Keratinocyte (primary cell): ENCODE results near the gene KLHL6. TPM values are rescaled to one million over a fixed set of nuclear protein-coding genes. Genes with fewer than 3 reads are reported as not detected.
"Not testable (repeated sequence)": the region's sequence is repeated elsewhere in the genome, so short reads cannot be mapped to it uniquely, and the experiment has no call there.

Experiments used
- DNase-seq: peaks from one replicate; pipeline ENCODE4 v3.0.0-alpha.2; 2011; ENCODE audit warnings: low read depth, missing footprints, low spot score
- FAIRE-seq: peaks from 2 replicates; lab custom pipeline; 2011; peaks lifted over from hg19 to GRCh38; lab: Jason Lieb, UNC
- H2AFZ ChIP-seq: 2 replicates; pipeline ENCODE4 v1.6.0; 2012; ENCODE audit warnings: low read length, control low read depth, inconsistent platforms; ENCODE audit not compliant: control insufficient read depth
- H3K27ac ChIP-seq: 2 replicates; pipeline ENCODE4 v1.5.1; 2011; ENCODE audit warnings: low read length; ENCODE audit not compliant: control insufficient read depth, insufficient read depth
- H3K27me3 ChIP-seq: 3 replicates; pipeline ENCODE4 v1.6.0; 2011; ENCODE audit warnings: low read length; ENCODE audit not compliant: control insufficient read depth, insufficient read depth; ENCODE audit errors: extremely low read depth
- H3K36me3 ChIP-seq, 2 experiments: 2 replicates in 1 of 2; 3 replicates in 1 of 2; pipeline ENCODE4 v1.5.1; 2011; ENCODE audit warnings: low read length in 2 of 2, mild to moderate bottlenecking in 1 of 2; ENCODE audit not compliant: control insufficient read depth in 2 of 2, insufficient read depth in 2 of 2; ENCODE audit errors: extremely low read depth in 1 of 2
- H3K4me1 ChIP-seq: 3 replicates; pipeline ENCODE4 v1.5.1; 2011; ENCODE audit warnings: low read length; ENCODE audit not compliant: control insufficient read depth, insufficient read depth; ENCODE audit errors: extremely low read depth
- H3K4me2 ChIP-seq: 3 replicates; pipeline ENCODE4 v1.6.0; 2011; ENCODE audit warnings: low read depth, low read length; ENCODE audit not compliant: control insufficient read depth, insufficient read depth; ENCODE audit errors: extremely low read depth
- H3K4me3 ChIP-seq, 3 experiments: fragments of 200-600 bp in 1 of 3; sonication (generic) in 1 of 3; 2 replicates in 2 of 3; 3 replicates in 1 of 3; pipeline ENCODE4 v1.5.1; 2011 to 2016; ENCODE audit warnings: low read length in 3 of 3, mild to moderate bottlenecking in 3 of 3, control low read depth in 2 of 3, inconsistent platforms in 1 of 3, low read depth in 1 of 3, mixed read lengths in 1 of 3, mixed run types in 1 of 3, moderate library complexity in 1 of 3; ENCODE audit not compliant: control insufficient read depth in 2 of 3, insufficient read depth in 2 of 3; ENCODE audit errors: extremely low read depth in 1 of 3
- H3K79me2 ChIP-seq: 2 replicates; pipeline ENCODE4 v1.6.0; 2012; ENCODE audit warnings: low read length; ENCODE audit not compliant: control insufficient read depth, insufficient read depth
- H3K9ac ChIP-seq: 3 replicates; pipeline ENCODE4 v1.6.0; 2011; ENCODE audit warnings: low read length; ENCODE audit not compliant: control insufficient read depth, insufficient read depth; ENCODE audit errors: extremely low read depth
- H3K9me1 ChIP-seq: 3 replicates; pipeline ENCODE4 v1.6.0; 2011; ENCODE audit warnings: low read length; ENCODE audit not compliant: control insufficient read depth, insufficient read depth; ENCODE audit errors: extremely low read depth
- H3K9me3 ChIP-seq: 2 replicates; pipeline ENCODE4 v1.5.1; 2012; ENCODE audit warnings: low read depth, low read length; ENCODE audit not compliant: control insufficient read depth
- H4K20me1 ChIP-seq: 3 replicates; pipeline ENCODE4 v1.6.0; 2011; ENCODE audit warnings: low read length; ENCODE audit not compliant: control insufficient read depth, insufficient read depth; ENCODE audit errors: extremely low read depth
- CTCF ChIP-seq, 3 experiments: IDR thresholded peaks in 1 of 3; conservative IDR thresholded peaks in 1 of 3; optimal IDR thresholded peaks in 1 of 3; 2 replicates in 2 of 3; 3 replicates in 1 of 3; pipeline versions ENCODE3 to v1.5.1; 2011; ENCODE audit warnings: low read length in 3 of 3, mild to moderate bottlenecking in 3 of 3, moderate library complexity in 2 of 3, control low read depth in 1 of 3, inconsistent platforms in 1 of 3; ENCODE audit not compliant: insufficient read depth in 2 of 3; ENCODE audit errors: extremely low read depth in 1 of 3
- EZH2 ChIP-seq: IDR thresholded peaks from one replicate; pipeline ENCODE4 v1.6.1; 2012; ENCODE audit warnings: inconsistent platforms, mild to moderate bottlenecking, low read length, moderate library complexity
- dilution Hi-C: fragments of 300-500 bp; cut with MboI; formaldehyde crosslinking; loops from one replicate; pipeline ENCODE4 v1.7.0; 2020; ENCODE audit warnings: low sequenced_read_pairs; ENCODE audit not compliant: extremely low pct_ligation_motif_present
- polyA plus RNA-seq, 5 experiments: library from polyadenylated mRNA; depleted of rRNA in 3 of 5; stranded (reverse) in 3 of 5; stranded (forward) in 1 of 5; unstranded in 1 of 5; fragments of >200 nt; gene quantifications; 1 replicate in 1 of 5; 2 replicates in 3 of 5; 3 replicates in 1 of 5; pipeline versions ENCODE4 v1.2.1 to v1.2.3, GENCODE V29; 2011 to 2012; ENCODE audit warnings: missing spikeins in 2 of 5, low read depth in 1 of 5, low replicate concordance in 1 of 5

KLHL6 gene
- polyA plus RNA-seq, 1 donor (not counting 4 experiments of a cell fraction or from before 2014, with no cell fraction given), result 0.10 TPM

GRCh38 chr3:183576487-183577107 is 21.1 kb upstream of the KLHL6 start:
- no peaks in the 10 kb centered on the region for H3K79me2 ChIP-seq
- H2AFZ ChIP-seq, result no peak overlapping the region
- H3K9me1 ChIP-seq, result no peaks in the 10 kb centered on the region
- H3K4me3 ChIP-seq, result no peak overlapping the region
- H3K27ac ChIP-seq, result no peak overlapping the region
- TF ChIP-seq CTCF (optimal IDR thresholded peaks at IDR 0.05 in 1 of 3, IDR thresholded peaks at IDR 0.05 in 1 of 3, conservative IDR thresholded peaks at IDR 0.05 in 1 of 3; ENCODE audit: extremely low read depth in 1 of 3, insufficient read depth in 2 of 3, low read length in 3 of 3) (no peak), EZH2 (no peak)
- H3K36me3 ChIP-seq, result no peaks in the 10 kb centered on the region
- H3K9ac ChIP-seq, result no peak overlapping the region
- DNase-seq (no peak), FAIRE-seq (no peak)
- H3K4me1 ChIP-seq, result no peaks in the 10 kb centered on the region
- no peaks in the 10 kb centered on the region for H3K9me3 ChIP-seq
- peaks cover 8% of the 10 kb centered on the region for H3K27me3 ChIP-seq
- dilution Hi-C loops, result no loop called here
- H4K20me1 ChIP-seq, result no peaks in the 10 kb centered on the region
- H3K4me2 ChIP-seq, result no peak overlapping the region

GRCh38 chr3:183572935-183573334 is 17.4 kb upstream of the KLHL6 start:
- Histone ChIP-seq H3K79me2 (no peaks in the 10 kb centered on the region), H3K27ac (no peak overlapping the region), H3K9ac (no peak overlapping the region), H3K9me3 (no peaks in the 10 kb centered on the region), H3K36me3 (no peaks in the 10 kb centered on the region), H3K4me2 (no peak overlapping the region), H3K4me3 (no peak overlapping the region), H3K27me3 (peaks cover 4% of the 10 kb centered on the region), H2AFZ (no peak overlapping the region), H3K9me1 (no peaks in the 10 kb centered on the region), H3K4me1 (no peaks in the 10 kb centered on the region), H4K20me1 (no peaks in the 10 kb centered on the region)
- DNase-seq (no peak), FAIRE-seq (no peak)
- dilution Hi-C loops, result no loop called here
- TF ChIP-seq CTCF (optimal IDR thresholded peaks at IDR 0.05 in 1 of 3, IDR thresholded peaks at IDR 0.05 in 1 of 3, conservative IDR thresholded peaks at IDR 0.05 in 1 of 3; ENCODE audit: extremely low read depth in 1 of 3, insufficient read depth in 2 of 3, low read length in 3 of 3) (no peak), EZH2 (no peak)

GRCh38 chr3:183570191-183570590 is 14.7 kb upstream of the KLHL6 start:
- H3K27me3 ChIP-seq, H3K4me2 ChIP-seq, FAIRE-seq, H4K20me1 ChIP-seq, dilution Hi-C loops, H3K9me1 ChIP-seq, H2AFZ ChIP-seq, H3K4me3 ChIP-seq, H3K9ac ChIP-seq, H3K36me3 ChIP-seq, H3K9me3 ChIP-seq, H3K4me1 ChIP-seq, DNase-seq, H3K27ac ChIP-seq, H3K79me2 ChIP-seq: not testable (repeated sequence)
